Esophagus muscularis mucosa (tissue), 4 donors: ENCODE results near the gene INPP4B.

Experiments used
- CTCF ChIP-seq, 3 experiments: fragments of 200-600 bp in 2 of 3; fragments of 450-650 bp in 1 of 3; sonication (generic) in 2 of 3; IDR thresholded peaks; one replicate each; pipeline ENCODE4 v1.5.1; 2017 to 2019; ENCODE audit warnings: antibody characterized with exemption in 3 of 3, mild to moderate bottlenecking in 2 of 3, moderate library complexity in 1 of 3
- EP300 ChIP-seq: sonication (generic); formaldehyde crosslinking; IDR thresholded peaks from one replicate; pipeline ENCODE4 v1.6.1; 2017; ENCODE audit warnings: antibody characterized with exemption
- POLR2A ChIP-seq: fragments of 450-650 bp; IDR thresholded peaks from one replicate; pipeline ENCODE4 v1.6.1; 2017; ENCODE audit warnings: antibody characterized with exemption, moderate library complexity, mild to moderate bottlenecking, low read depth

GRCh38 chr4:142181021-142181420, 665.1 kb downstream of the INPP4B start:
- no peak for TF ChIP-seq EP300
- TF ChIP-seq CTCF (IDR thresholded peaks at IDR 0.05): no peak
- TF ChIP-seq POLR2A: no peak
